GM15510 (cell line): Measurements from ENCODE around the gene EDN1.

Experiments used
- POLR2A ChIP-seq: IDR thresholded peaks from 3 replicates; pipeline ENCODE4 v1.6.1; 2011; ENCODE audit warnings: borderline replicate concordance; ENCODE audit not compliant: insufficient read length; ENCODE audit errors: extremely low read depth

The EDN1 gene

DNA sequence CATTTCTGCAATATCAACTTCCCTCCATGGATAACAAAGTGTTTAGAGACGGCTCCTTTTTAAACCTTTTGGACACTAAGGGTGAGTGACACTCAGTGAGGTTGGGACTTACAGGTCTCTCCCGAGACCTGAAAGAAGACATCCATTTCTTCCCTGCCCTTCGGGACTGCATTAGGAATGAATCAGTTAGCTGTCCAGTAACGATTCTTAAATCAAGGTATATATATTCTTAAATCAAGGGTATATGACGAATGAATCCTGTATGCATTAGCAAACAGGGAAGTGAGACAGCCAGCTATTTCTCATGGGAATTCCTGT lies 52.9 kb downstream of the EDN1 start:
- TF ChIP-seq POLR2A = no peak

DNA sequence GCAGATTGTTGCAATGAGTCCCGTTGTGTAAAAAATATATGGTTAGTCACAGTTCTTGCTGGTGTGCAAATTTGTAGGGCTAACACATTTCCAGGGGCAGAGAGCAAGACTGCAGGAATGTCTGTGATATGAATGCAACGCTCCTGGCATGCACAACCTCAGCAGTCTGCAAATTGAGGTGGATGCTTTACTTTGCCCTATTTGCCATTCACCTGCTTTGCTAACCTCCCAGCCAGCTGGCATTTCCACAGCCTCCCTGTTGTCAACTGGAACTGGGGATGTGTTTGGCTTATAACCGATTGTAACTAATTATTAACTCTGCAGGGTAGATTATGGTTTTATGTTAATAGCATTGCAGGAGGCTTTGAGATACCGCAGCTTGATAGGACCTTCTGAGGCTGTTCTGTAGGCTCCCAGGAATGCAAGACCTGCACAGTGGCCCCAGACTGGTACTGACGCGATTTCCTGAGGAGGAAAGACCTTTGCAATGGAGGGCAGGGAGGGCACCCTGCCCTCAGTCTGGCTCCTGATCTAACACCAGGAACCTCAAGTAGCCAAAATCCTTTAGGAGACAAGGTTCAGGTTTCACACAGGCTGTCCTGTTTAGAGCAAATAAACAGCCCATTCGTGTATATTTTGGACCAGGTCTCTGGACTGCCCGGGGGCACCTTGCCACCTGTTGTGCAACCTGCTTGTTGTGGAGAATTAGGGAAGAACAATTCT lies 53.4 kb downstream of the EDN1 start:
- no peak for TF ChIP-seq POLR2A

DNA sequence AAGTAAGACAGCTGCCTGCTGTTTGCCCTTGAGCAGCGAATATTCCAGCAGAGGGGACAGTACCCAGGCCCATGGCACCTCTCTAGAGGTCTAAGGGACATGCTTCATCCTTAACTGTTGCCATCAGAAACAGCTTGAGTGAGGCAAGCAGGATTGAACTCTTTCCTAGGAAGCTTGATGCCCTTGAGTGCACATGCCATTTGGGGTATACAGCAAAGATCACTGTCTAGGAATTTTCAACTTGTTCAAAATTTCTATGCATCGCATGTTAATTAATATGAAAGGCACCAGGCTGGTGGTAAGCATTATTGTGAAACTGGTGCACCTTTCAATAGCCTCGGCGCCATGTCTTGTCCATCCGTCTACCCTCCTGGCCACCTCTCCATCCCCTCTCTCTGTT lies 54.1 kb downstream of the EDN1 start:
- TF ChIP-seq POLR2A = no peak

DNA sequence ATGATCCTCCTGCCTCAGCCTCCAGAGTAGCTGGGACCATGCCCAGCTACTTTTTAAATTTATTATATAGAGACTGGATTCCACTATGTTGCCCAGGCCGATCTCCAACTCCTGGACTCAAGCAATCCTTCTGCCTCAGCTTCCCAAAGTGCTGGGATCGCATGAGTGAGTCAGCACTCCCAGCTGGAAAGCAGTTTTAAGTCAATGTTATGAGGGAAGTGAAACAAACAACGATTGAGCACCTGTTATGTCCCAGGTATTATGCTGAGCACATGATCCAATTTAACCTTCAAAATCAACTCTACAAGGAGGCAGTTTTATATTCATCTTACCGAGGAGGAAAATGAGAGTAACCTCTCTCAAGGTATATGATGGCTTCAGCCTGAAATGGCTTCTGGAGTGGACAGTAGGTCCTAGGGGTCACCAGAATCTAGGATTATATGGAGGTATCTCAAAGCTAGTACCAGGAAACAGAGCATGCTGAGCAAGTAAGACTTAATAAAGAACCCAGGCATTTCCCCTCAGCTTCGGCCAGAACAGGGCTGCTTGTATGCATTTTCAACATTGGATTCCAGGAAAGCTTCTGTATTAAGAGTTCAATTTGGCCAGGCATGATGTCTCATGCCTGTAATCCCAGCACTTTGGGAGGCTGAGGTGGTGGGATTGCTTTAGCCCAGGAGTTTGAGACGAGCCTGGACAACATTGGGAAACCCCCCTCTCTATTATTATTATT lies 55.0 kb downstream of the EDN1 start:
- no peak for TF ChIP-seq POLR2A

DNA sequence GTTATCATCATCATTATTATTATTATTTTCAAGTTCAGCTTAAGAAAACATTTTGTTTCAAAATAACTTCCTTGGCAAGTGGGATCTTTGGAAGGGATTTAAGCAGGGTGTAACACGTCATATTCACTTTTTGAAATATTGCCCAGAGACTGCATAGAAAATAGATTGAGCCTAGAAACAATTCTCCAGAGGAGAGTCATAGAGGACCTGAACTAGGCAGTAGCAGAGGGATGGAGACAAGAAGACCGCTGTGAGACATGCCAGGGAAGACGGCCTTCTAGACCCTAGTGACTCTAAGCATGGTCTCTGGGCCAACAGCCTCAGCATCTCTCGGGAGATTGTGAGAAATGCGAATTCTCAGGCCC lies 55.5 kb downstream of the EDN1 start:
- no peak for TF ChIP-seq POLR2A
